GM03348 (cell line): ENCODE results near the gene TRDN.

ENCODE experiments used
- DNase-seq: peaks from one replicate; pipeline ENCODE4 v3.0.0; 2012; ENCODE audit warnings: low spot score

Gene TRDN, protein sequence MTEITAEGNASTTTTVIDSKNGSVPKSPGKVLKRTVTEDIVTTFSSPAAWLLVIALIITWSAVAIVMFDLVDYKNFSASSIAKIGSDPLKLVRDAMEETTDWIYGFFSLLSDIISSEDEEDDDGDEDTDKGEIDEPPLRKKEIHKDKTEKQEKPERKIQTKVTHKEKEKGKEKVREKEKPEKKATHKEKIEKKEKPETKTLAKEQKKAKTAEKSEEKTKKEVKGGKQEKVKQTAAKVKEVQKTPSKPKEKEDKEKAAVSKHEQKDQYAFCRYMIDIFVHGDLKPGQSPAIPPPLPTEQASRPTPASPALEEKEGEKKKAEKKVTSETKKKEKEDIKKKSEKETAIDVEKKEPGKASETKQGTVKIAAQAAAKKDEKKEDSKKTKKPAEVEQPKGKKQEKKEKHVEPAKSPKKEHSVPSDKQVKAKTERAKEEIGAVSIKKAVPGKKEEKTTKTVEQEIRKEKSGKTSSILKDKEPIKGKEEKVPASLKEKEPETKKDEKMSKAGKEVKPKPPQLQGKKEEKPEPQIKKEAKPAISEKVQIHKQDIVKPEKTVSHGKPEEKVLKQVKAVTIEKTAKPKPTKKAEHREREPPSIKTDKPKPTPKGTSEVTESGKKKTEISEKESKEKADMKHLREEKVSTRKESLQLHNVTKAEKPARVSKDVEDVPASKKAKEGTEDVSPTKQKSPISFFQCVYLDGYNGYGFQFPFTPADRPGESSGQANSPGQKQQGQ

DNA sequence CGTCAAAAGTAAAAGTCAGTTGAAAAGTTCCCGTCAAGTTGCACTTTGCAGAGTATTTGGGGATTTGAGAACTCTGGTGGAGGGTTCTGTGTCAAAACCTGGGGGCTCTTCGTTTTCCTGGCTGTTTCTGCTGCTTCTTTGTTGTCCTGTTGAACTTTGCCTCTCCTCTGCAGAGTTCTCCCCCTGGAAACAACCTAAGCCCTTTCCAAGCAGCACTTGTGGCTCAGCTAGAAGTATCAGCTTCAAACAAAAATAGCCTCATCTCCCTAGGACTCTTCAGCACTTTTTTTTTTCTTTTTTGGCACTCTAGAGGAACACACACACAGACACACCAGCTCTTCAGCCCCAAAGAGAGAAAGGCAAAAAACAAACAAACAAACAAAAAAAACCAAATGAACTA lies at the start of gene TRDN:
TSS of gene TRDN (minus strand) at position 169 of the 400 bp plus-strand sequence. CDS start 175 bp downstream, outside the sequence.
- no peak for DNase-seq

DNA sequence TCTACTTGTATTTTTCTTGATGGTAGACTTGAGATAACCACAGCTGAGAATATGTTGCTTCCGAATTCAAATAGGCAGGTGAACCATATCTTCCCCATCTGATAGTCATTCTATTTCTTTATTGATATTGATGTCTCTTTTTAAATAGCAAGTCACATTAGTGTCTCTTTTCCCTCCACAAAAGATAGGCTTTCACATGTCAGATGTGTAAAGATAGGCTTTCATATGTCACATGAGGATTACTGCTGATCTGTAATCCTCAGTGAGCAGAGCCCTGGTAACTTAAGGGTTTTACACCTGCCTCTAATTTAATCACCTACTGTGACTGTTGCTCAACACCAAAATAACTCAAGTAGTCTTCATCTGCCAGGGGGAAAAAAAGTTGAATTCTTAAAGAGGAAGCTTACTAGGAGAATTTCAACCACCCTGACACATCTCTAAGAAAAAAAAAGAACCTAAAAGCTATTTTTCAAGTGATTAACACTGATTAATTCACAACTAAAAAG lies 45.3 kb upstream of the TRDN start:
- DNase-seq = no peak

DNA sequence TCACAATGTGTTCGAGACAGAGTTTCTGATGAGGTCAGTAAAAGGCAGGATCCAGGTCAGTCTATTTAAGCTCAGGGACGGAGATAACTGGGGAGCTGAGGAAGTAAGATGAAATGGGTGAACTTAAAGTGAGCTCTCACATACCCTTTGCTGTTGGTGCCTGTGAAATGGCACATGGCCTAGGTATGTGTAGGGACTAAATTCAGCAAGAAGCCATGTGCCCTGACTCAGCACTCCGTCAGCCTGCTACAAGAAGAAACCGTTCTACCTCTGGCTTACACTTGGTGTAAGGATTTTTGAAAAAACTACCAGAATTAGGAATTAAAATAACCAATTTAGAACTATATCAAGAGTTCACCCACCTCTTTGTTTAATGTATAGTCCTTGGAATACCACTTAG lies 41.1 kb upstream of the TRDN start:
- no peak for DNase-seq

DNA sequence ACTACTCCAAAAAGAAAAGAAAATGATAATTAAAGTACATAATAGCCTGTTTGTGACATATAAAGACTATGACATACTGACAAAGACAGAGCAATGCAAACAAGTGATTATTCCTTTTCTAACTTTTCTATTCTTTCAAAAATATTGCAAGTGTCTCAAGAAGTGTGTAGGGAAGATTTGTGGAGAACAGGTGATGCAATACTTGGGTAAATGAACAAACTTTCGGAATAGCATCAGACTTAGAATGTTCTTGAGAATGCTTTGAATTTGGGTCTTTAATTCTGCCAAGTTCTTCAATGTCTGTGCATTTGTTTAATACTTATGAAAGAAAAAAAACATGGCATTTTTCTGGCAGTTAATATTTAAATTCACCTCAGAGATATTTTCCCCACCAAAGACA lies 40.0 kb upstream of the TRDN start:
- no peak for DNase-seq

DNA sequence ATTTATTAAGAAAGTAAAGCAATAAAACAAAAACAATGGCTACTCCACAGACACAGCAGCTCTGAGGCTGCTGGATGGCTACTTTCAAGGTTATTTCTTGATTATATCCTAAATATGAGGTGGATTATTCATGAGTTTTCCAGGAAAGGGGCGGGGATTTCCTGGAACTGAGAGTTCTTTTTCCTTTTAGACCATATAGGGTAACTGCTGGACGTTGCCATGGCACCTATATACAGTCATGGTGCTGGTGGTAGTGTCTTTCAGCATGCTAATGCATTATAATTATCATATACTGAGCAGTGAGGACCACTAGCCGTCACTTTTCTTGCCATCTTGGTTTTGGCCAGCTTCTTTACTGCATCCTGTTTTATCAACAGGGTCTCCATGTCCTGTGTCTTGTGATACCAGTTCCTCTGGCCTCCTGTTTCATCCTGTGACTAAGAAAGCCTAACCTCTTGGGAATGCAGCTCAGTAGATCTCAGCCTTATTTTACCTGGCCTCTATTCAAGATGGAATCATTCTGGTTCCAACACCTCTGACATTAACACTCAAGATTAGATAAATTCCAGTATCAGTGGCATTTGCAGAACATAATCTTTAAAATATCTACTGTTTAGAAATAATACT lies 32.3 kb upstream of the TRDN start:
- DNase-seq = no peak

DNA sequence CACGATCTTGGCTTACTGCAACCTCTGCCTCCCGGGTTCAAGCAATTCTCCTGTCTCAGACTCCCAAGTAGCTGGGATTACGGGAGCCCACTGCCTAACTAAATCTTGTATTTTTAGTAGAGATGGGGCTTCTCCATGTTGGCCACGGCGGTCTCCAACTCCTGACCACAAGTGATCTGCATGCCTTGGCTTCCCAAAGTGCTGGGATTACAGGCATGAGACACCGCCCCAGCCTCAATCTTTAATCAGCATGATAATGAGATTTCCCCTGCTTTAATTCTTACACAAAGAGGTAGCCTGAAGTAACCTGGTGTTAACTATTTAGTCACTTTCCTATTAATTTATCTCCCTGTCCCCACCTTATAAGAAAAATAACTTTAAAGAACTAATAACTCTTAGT lies 31.3 kb upstream of the TRDN start:
- DNase-seq = no peak

DNA sequence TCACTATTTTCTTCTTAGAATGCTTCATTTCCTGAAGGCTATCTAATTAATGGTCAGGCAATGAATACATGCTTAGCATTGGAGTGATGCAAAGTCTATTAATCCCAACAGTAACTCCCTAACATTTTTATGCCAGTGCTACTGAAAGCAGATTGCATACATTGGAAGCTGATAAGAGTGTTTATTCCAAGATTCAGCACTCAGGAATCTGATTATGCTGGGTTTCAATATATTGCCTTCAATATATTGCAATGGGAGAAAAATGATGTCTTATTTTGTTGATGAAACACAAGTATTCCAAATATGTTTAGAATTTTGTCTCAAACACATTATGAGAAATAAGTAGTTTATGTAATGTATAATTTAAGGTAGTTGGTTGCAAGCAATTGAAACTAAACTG lies 26.7 kb upstream of the TRDN start:
- DNase-seq = no peak

DNA sequence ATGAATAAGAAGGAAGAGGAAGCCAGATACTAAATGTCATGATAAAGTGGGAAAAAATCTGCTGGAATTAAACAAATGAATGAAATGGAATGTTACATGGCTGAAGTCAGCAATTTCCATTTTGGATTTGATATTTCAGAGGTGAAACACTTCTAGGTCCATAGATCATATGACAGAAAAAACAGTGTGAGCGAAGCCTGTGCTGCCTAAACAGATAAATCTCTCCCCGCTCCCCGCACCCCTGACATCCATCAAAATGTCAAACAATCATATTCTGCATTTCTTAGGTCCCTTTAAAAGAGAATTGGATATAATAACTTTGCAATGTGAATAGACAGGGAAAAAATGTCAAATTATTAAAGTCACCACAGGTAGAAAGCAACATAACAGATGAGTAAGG lies 26.0 kb upstream of the TRDN start:
- no peak for DNase-seq

DNA sequence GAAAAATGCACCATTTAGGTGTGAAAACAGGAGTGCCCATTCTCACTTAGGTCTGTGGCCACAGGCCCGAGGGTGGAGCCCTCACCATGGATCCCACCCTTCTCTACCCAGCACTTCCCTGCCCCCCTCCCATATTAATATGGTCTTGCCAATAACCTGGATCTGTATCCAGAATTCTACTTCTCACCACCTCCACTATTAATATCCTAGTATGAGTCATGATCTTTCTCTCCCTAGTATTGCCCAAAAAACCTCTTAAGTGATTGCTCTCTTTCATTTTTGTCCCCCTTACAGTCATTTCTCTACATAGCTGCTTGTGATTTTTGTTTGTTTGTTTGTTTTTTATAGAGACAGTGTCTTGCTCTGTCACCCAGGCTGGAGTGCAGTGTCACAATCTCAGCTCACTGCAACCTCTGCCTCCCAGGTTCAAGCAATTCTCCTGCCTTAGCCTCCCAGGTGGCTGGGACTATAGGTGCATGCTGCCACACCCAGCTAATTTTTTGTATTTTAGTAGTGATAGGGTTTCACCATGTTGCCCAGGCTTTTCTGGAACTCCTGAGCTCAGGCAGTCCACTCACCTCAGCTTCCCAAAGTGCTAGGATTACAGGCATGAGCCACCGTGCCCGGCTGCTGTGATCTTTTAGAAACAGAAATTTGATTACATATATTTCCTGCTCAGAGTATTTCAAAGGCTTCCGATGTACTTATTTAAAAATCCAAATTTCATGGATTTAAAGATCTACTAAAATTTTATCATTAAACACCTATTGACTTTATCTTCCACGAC lies 24.5 kb upstream of the TRDN start:
- no peak for DNase-seq

DNA sequence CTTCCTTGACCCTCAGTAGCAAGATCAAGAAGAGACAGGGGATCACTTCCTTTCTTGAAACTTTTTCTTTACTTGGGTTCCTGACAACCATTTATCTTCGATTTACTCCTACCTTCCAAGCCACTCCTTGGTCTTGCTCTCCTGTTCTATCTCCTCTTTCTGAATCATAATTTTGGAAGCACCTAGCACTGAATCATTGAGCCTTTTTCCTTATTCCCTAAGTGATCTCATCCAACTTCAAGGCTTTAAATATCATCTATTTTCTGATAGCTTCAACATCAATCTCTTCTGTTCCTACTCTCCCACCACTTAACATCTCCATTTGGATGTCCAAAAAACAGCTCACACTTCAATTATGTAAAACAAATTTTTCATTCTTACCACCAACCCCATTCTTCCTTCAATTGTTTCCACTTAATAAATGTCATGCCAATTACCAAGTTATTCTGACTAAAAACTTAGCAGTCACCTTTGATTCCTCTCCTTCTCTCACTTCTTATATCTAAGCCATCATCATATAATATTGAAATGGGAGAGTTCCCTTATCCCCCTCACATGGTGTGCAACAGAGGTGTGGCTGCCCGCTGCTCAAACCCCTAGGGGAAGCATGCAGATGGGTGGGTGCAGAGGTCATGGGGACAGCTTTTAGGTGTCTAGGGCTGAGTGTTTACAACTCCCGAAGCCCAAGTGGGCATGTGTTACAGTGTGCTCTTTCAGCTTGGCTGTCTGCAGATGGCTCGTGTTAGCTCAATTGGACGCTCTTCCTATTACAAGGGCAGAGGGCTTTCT lies 23.4 kb upstream of the TRDN start:
- DNase-seq = no peak

DNA sequence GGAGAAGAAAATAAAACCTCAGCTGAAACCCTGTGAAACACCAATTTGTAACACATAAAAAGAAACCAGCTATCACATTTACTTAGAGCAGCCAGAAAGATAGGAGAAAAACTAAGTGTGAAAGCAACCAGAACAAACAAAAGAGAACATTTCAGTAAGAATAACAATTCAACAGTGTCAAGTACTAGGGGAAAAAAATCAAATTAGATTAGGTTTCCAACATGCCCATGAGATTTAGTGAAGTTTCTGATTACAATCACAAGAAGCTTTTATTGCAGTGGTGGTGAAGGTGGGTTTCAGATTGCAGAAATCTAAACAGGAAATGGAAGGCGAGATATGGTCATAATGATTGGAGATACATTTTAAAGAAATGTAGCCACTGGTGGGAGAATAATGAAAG lies 22.1 kb upstream of the TRDN start:
- DNase-seq = no peak

DNA sequence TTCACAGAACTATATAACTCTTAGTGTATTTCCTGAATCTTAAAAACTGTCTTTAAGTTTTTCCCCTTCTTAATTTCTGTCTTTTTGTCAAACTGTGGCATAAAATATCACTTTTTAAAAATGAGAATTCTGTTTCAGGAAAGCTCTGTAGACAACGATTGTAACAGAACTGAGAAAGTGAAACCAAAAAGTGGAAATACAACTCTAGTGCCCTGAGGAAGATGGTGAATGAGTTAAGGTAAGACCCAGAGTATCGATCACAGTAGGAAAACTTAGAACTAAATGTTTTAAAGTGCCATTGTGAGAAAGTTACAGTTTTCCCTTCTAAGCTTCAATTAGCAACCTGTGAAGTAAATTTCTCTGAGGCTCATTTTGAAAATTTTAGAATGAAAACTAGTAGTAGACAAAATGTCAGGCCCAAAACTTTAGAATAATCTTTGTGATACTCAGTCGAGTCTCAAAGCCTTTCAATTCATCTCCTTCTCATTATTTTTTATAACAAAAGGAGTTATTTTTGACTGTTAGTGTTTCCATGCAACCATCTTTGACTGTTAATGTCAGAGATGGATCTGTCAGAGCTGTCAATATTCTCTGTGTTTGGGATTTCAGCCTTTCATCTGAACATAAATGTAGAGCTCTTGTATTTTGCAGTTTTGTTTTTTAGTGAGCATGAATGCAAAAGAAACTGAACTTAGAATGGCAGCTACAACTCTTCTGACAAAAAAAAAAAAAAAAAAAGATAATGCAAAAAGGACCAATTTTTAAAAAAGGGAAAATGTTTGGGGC lies 19.0 kb upstream of the TRDN start:
- peak; percentile 3 for DNase-seq

DNA sequence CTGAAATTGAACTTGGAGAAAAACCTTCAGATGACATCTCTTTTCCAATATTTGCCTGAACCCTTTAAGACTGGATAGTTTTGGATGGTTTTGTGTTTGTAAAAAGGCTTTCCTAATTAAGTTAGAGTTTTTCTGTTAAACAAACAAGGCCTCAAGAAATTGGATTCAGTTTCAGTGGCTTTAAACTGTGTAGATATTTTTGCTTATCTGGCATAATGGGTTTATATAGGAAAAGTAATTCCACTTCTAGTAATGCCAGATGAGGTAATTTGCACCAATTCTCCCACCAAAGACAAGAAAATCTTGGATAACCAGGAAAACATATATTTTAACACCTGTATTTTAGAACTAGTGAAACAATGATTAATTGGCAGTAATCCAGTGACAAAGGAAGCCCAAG lies 12.0 kb upstream of the TRDN start:
- DNase-seq = no peak

DNA sequence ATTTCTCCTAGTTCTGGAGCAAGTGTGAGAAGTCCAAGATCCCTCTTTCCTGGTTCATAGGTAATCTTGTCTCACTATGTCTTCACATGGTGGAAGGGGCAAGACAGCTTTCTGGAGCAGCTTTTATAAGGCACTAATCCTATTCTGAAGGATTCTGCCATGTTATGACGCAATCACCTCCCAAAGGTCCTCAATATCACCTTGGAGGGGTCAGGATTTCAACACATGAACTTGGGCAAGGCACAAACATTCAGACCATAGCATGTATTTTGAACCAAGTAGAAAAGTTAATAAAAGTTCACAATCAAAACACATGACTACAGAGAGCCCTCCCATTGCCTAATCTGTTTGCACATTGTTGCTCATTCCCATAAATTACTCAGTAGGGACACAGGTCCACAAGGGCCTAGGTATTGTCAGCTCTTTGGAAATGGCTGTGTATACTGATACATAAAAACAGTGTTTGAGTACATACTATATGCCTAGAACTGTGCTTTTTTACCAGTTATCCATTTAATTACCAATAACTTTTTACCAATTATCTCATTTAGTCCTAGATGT lies 11.3 kb upstream of the TRDN start:
- no peak for DNase-seq

DNA sequence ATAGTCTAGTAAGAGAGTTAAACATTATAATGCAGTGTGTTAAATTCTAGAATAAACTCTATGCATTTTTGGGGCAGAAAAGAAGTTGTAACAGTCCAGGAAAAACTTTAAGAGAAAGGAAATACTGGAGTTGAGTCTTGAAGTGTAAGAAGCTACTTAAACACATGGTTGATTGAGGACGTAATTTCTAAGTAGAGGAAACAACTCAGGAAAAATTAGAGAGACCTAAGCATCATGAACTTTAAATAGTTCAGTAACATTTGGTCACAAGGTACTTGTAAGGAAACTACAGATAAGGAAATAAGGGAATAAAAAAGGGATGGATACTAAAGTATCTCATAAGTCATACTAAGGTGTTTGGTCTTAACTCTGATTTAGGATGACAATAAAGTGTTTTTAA lies 4.7 kb upstream of the TRDN start:
- DNase-seq = no peak

DNA sequence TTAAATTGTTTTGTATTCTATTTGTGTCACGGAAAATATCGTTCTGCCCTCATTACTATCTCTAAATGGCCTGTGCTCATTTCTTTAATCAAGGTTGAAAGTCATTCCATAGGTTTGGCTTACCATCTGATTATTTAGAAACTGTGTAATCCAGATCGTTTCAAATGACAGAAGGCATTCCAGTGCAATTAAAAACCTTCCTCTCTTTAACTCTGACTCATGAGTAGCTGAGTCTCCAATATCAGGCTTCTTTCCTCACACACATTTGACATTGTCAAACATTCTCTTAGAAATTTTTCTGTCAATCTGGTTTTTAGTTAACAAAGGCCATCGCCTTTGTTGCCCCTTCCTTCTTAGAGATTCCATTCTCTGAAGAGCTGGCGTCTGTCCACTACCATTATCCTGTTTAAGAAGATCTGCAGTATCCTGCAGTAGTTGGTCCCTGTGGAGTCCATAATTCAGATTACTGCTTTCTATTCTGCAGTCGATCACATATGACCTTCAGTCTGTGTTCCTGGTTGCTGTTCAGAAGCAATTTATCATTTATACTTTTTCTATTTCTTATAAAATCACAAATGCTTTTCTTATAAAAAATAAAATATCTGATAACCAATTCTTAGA lies 3.9 kb upstream of the TRDN start:
- no peak for DNase-seq

DNA sequence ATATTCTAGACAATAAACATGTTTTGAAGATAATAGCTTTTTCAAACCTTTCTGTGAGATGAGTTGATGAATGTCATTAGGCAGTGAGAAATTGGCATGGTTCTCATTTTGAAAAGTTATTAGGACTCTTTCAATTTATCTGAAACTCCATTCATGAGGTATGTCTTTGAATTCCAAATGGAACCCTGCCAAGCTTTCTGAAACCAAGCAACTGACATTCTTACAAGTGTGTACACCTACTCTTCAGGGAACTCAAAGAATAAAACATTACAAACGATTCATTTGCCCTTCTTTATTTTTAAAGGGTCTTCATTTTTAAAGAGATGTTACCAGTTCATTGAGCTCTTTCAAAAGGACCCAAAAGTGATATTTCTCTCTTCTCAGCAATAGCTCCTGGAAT lies 2.1 kb upstream of the TRDN start:
- DNase-seq = no peak

DNA sequence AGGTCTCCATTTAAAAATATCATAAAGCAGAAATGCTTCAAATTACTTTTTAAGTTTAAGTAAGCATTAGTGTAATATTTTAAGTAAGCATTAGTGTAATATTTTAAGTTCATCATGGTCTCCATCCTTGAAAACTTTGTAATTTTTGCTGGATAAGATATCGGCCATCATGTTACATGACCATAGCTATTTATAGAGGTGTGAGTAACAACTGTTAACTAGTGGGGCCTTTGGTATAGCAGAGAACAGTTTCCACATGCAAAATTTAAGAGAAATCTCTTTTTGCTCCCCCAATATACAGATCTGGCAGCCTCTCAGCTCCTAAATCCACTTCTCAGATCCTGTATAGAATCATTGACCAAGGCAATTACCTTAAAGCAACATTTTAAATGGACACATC lies 468 bp downstream of the TRDN start:
- no peak for DNase-seq

DNA sequence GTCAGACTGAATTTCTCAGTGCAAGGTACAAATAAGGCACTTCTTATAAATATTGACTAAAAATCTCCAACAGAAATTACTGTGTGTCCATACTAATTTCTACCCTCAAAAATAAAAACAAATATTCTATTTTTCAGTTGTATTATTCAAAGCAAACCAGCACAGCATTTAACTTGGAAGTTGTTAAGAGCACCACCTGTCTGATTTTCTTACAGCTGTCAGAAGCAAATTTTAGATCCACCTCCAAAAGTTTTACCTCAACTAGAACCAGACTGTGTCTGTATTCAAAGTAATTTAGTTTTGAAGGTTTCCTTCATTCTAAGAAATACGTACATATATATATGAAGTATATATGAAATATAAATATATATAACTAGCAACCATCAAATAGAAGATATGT lies 1.2 kb downstream of the TRDN start:
- DNase-seq = no peak

DNA sequence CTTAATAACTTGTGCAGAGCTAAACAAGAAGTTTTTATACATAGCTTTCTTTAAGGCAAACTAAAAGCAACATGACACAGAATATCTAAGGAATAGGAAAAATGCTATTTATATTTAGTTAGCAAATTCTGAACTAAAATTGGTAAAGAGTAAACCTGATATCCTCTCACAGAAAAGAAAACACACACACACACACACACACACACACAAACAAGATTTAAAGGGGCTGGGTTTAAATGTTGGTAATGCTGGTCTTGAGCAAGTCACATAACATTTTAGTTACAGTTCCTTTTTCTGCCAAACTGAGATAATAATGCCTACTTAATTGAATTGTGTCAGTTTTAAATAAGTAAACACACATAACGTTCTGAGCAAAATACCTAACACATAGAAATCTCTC lies 1.6 kb downstream of the TRDN start:
- no peak for DNase-seq
